Stimulated activated naive CD8-positive, alpha-beta T cell treated with anti-CD3 and anti-CD28 coated beads, Interleukin-15, Interleukin-2, amounts not matched to agents 100 ng/mL and 50 ng/mL, for 24 hours (primary cell): ENCODE measurements around the gene SELENON.

Source experiments
- H3K27ac Mint-ChIP-seq: one replicate; pipeline ENCODE4 v1.8.0; 2021; ENCODE audit warnings: mild to moderate bottlenecking, mixed read lengths
- H3K27me3 Mint-ChIP-seq: one replicate; pipeline ENCODE4 v1.8.0; 2021; ENCODE audit warnings: mixed read lengths
- H3K36me3 Mint-ChIP-seq: one replicate; pipeline ENCODE4 v1.8.0; 2021; ENCODE audit warnings: low read depth, mixed read lengths
- H3K4me1 Mint-ChIP-seq: one replicate; pipeline ENCODE4 v1.8.0; 2021; ENCODE audit warnings: low read depth, mixed read lengths
- H3K4me3 Mint-ChIP-seq: one replicate; pipeline ENCODE4 v1.8.0; 2021; ENCODE audit warnings: mild to moderate bottlenecking, mixed read lengths
- H3K9me3 Mint-ChIP-seq: one replicate; pipeline ENCODE4 v1.8.0; 2021; ENCODE audit warnings: mixed read lengths

Gene SELENON

DNA sequence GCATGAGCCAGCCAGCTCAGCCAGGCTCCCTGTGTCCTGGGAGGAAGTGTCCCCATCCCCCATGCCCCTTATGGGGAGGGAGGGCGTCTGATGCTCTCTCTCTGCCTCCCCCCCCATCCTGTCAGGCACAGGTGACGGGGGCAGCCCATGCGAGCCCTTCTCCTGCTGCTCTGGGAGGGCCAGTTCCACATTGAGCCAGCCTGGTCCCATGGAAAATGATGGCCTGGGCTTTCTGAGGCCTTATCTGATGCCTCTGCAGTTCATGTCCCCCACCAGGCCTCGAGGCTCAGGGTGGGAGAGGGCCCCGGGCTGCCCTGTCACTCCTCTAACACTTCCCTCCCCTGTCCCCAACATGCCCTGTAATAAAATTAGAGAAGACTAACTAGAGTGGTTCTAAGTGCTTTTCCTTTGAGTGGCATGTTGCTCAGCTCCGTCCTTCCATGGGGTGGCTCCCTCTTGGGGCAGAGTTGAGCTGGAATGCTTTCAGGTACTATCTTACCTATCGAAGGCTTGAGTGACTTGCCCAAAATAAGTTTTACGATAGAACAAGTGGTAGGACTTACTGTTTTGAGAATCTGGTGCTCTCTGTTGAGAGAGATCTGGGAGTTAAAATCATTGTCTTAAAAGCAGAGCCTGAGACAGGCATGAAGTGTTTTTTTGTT, 18.0 kb downstream of the SELENON start:
- peaks cover 3% of the 10 kb centered on the region for H3K36me3 Mint-ChIP-seq
- peak overlapping the region; percentile 2 for H3K27ac Mint-ChIP-seq
- no peaks in the 10 kb centered on the region for H3K27me3 Mint-ChIP-seq
- H3K4me3 Mint-ChIP-seq, result peak overlapping the region; percentile 49
- H3K9me3 Mint-ChIP-seq, result no peaks in the 10 kb centered on the region
- H3K4me1 Mint-ChIP-seq, result peaks cover 30% of the 10 kb centered on the region

DNA sequence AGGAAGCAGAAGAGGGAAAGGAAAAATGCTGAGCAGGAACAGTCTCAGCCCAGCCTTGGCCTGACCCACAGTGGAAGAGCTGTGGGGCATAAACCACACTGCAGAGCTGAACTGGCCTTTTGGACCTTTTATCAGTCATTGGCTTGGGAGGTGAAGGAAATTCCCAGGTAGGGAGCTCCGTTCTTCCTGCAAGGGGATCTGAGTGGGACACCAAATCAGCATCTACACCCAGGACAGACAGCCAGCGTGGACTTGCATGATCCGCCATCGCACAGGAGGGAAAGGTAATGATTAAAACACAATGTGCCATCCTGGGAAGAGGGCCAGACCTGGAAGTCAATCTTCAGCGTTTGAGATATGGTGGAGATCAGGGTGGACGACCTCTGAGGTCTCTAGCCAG, 18.6 kb downstream of the SELENON start:
- Mint-ChIP-seq H3K9me3 (no peaks in the 10 kb centered on the region), H3K4me1 (peaks cover 30% of the 10 kb centered on the region), H3K4me3 (peak overlapping the region; percentile 87), H3K27me3 (no peaks in the 10 kb centered on the region), H3K36me3 (peaks cover 3% of the 10 kb centered on the region), H3K27ac (peak overlapping the region; percentile 92)

DNA sequence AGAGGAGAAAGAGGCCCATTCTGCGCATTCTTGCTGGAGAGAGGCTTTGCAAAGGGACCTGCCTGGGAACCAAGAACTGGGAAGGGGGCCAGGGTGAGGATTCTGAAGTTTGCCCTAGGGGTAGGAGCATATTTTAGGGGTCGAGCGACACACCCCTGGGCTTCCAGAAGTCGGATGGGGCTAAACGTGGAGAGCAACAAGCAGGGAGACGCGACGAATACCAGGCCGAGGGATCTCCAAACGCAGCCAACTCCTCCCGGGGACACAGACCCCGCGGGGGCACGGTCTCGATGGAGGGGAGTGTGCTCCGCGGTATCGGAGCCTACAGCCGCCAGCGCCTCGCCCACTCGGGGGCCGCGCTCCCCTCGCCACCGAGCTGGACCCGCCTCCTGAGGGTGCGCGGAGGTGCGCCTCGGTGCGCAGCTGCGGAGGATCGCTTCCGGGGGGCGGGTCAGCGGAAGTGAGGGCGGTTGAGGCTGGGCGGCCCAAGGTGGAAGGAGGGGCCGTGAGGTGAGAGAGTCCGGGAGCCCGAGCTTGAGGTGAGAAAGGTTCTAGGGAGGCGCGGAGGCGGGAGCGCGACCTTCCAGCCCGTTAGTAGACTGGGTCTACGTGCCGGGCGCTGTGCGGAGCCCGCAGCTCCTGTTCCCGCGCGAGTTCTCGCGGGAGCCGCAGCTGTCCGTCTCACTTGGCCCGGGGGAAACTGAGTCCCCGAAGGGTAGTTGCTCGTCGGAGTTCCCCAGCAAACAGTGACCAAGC, 19.7 kb downstream of the SELENON start, which contains the start of gene MTFR1L:
MTFR1L (plus strand) TSS at position 464 of the 756 bp plus-strand sequence. CDS start 3,151 bp downstream, outside the sequence.
- H3K9me3 Mint-ChIP-seq, result no peaks in the 10 kb centered on the region

DNA sequence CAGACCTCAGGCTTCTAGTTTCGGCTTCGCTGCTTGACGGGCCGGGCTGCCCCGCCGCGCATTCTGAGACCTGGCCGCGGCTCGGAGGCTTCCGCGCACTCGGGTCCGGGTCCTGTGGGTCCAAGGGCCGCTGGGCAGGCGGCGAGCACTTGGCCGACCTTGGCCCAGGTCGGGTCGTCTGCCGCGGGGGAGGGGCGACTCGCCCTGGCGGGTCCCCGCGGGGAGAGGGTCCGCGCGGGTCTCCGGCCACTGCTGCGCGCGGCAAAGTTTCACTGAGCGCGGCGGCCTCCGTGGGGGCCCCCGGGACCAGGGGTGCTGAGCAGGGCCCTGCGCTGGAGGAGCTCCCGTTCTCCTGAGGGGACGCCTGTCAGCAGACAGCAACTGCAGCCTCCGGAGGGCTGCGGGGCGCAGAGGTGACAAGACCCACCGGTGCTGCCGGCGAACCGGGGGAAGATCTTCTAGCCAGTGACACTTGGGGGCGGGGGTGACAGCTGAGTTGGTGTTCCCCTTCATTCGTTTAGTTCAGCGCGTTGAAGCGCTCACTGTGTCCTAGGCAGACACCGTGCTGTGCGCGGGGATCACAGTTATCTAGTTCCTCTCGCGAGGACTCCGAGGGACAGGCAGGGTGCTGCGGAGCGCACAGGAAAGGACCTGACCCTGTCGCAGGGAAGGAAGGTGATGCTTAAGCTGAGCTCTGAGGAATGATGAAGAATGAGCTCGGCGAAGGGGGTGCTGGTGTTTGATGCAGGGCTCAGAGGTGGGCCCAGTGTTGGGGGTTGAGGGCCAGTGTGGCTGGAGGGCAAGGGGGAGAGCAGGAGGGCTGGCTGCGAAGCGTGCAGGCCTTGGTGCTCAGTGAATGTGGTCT, 20.5 kb downstream of the SELENON start:
- no peaks in the 10 kb centered on the region for H3K27me3 Mint-ChIP-seq
- H3K27ac Mint-ChIP-seq, result peak overlapping the region; percentile 91
- peaks cover 30% of the 10 kb centered on the region for H3K4me1 Mint-ChIP-seq
- H3K9me3 Mint-ChIP-seq, result no peaks in the 10 kb centered on the region
- H3K36me3 Mint-ChIP-seq, result peaks cover 3% of the 10 kb centered on the region
- peak overlapping the region; percentile 87 for H3K4me3 Mint-ChIP-seq

More for the DNA sequence above, 19.7 kb downstream of the SELENON start, which contains the start of gene MTFR1L:
- peak within 1 kb of the TSS; percentile 92 for H3K27ac Mint-ChIP-seq
- H3K4me1 Mint-ChIP-seq, result peaks cover 30% of the 10 kb centered on the region
- no peaks in the 10 kb centered on the region for H3K27me3 Mint-ChIP-seq
- H3K4me3 Mint-ChIP-seq, result peak within 1 kb of the TSS; percentile 87
- peaks cover 3% of the 10 kb centered on the region for H3K36me3 Mint-ChIP-seq

DNA sequence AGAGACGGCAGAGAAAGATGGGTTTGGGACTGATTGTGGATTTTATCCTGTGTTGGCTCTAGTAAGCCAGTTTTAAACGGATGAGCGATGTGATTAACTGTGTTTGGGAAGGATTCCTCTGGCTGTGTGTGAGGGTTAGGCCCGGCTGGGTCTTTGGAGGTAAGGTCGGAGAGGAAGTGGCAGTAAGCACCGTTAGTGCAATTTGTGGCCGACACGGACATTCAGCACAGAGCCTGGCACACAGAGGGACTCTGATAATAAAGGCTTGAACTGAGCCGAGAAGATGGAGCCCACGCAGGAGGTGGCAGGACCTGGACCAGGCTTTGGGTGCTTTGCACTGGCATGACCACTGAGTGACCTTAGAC, 21.1 kb downstream of the SELENON start:
- H3K27ac Mint-ChIP-seq, result peak overlapping the region; percentile 91
- H3K4me3 Mint-ChIP-seq, result peak overlapping the region; percentile 87
- peaks cover 30% of the 10 kb centered on the region for H3K4me1 Mint-ChIP-seq
- no peaks in the 10 kb centered on the region for H3K9me3 Mint-ChIP-seq
- H3K36me3 Mint-ChIP-seq, result peaks cover 8% of the 10 kb centered on the region
- no peaks in the 10 kb centered on the region for H3K27me3 Mint-ChIP-seq

DNA sequence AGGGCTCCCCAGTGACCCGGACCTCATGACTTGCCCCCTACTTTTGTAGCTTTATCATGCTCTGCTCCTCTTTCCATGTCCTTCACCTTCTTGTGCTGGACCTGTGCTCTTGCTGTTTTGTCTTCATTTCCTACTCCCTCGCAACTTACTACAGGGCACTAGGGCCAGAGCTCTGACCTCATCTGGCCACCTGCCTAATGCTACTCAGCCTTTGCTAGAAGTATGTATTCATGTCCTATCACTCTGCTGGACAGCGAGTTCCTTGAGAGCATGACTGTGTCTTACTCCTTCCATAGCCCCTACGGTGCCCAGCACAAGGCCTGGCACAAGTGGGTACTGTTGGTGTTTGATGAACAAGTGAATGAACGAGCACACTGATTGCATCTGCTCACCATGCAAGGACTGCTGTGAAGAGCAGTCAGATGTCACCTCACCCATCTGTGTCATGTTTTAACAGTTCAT, 21.7 kb downstream of the SELENON start:
- H3K36me3 Mint-ChIP-seq, result peaks cover 10% of the 10 kb centered on the region
- peaks cover 30% of the 10 kb centered on the region for H3K4me1 Mint-ChIP-seq
- H3K27me3 Mint-ChIP-seq, result no peaks in the 10 kb centered on the region
- no peaks in the 10 kb centered on the region for H3K9me3 Mint-ChIP-seq
- H3K27ac Mint-ChIP-seq, result peak overlapping the region; percentile 73
- peak overlapping the region; percentile 87 for H3K4me3 Mint-ChIP-seq

DNA sequence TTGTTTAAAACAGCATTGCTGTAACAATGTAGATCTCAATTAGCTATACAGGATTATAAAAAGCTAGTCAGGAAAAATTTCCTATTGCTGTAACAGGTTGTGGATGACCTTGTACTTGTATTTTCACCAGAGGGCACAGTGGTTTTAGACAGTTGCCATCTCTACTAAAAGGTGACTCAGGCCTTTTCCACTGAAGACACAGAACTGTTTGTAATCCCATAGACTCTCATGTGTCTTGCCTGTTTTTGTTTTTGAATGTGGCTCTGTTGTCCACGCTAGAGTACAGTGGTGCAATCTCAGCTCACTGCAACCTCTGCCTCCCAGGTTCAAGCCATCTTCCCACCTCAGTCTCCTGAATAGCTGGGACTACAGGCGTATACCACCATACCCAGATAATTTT, 25.6 kb downstream of the SELENON start:
- Mint-ChIP-seq H3K36me3 (peaks cover 41% of the 10 kb centered on the region), H3K4me1 (peaks cover 17% of the 10 kb centered on the region), H3K27me3 (no peaks in the 10 kb centered on the region), H3K27ac (no peak overlapping the region), H3K4me3 (no peak overlapping the region), H3K9me3 (no peaks in the 10 kb centered on the region)

DNA sequence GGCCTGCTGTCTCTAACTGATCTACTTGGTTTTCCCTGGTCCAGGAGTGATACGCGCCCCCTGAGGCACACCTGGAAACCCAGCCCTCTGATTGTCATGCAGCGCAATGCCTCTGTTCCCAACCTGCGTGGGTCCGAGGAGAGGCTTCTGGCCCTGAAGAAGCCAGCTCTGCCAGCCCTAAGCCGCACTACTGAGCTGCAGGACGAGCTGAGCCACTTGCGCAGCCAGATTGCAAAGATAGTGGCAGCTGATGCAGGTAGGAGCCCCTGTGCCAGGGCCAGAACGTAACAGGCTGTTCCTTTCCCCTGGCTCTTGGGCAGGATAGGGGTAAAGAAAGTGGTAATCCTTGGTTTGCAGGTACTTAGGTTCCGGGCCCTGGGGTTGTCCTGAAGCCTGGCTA, 26.6 kb downstream of the SELENON start:
- Mint-ChIP-seq H3K4me3 (no peak overlapping the region), H3K27me3 (no peaks in the 10 kb centered on the region), H3K36me3 (peaks cover 50% of the 10 kb centered on the region)

DNA sequence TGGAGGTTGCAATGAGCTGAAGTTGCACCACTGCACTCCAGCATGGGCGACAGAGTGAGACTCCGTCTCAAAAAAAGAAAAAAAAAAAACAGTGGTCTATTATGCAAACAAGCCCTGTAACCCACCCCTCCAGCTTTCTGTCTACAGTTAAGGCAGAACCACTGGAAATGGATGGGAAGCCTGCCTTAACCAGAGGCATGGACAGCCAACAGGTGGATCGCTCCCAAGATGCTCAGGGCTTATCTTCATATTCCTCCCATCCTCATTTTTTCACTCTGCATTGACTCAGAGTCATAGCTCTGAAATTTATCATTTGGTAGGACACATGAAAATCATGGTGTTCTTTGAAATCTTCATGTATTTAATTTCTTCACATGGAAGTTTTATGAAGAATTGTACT, 28.5 kb downstream of the SELENON start:
- H3K4me3 Mint-ChIP-seq, result no peak overlapping the region
- no peak overlapping the region for H3K27ac Mint-ChIP-seq

More for the DNA sequence above, 26.6 kb downstream of the SELENON start:
- H3K27ac Mint-ChIP-seq, result no peak overlapping the region
- H3K4me1 Mint-ChIP-seq, result peaks cover 8% of the 10 kb centered on the region
- H3K9me3 Mint-ChIP-seq, result no peaks in the 10 kb centered on the region

DNA sequence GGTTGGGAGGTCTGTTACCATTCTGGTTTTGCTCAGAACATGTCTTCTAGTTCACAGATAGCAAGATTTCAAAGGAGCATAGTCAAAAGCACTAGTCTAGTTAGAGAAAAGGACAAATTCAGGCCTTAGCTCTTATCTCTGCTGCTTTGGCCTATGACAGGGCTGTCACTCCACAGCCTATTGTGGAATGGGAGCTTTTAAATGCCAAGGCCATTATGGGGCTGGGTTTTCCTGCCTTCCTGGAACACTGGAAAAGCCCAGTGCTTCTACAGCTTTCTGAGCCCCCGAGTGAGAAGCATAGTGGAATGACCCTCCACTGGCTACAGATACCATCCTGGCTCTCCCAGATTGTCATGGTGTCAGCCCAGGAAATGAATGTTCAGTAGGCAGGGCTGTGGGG, 29.1 kb downstream of the SELENON start:
- H3K9me3 Mint-ChIP-seq, result no peaks in the 10 kb centered on the region
- peaks cover 57% of the 10 kb centered on the region for H3K36me3 Mint-ChIP-seq
- H3K27me3 Mint-ChIP-seq, result no peaks in the 10 kb centered on the region
- H3K27ac Mint-ChIP-seq, result no peak overlapping the region
- no peak overlapping the region for H3K4me3 Mint-ChIP-seq
- H3K4me1 Mint-ChIP-seq, result no peaks in the 10 kb centered on the region

More for the DNA sequence above, 28.5 kb downstream of the SELENON start:
- no peaks in the 10 kb centered on the region for H3K9me3 Mint-ChIP-seq
- no peaks in the 10 kb centered on the region for H3K27me3 Mint-ChIP-seq
- peaks cover 53% of the 10 kb centered on the region for H3K36me3 Mint-ChIP-seq
- H3K4me1 Mint-ChIP-seq, result no peaks in the 10 kb centered on the region

DNA sequence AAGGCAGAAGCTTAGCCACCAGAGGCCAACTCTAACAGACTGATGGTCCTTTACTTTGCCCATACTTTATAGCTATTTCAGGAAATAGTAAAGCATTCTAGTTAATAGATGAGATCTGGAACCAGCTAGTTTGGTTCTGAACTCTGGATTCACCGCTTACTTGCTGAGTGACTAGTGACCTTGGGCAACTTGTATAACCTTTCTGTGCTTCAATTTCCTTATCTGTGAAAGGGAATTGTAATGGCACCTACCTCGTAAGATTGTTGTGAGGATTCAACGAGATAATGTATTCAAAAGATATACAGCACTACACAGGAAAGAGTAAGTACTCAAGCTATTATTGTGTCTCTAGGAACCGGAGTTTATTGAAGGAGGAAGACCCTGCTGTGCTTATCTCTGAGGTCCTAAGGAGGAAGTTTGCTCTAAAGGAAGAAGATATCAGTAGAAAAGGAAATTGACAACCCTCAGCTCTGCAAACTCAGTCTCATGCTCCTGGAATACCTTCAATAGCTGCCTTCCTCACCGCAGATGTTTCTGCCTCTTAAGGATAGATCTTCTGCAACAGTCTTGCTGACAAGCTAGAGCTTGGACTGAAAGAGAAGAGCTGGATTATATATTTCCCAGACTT, 31.7 kb downstream of the SELENON start:
- Mint-ChIP-seq H3K4me3 (no peak overlapping the region), H3K27ac (no peak overlapping the region), H3K4me1 (no peaks in the 10 kb centered on the region), H3K36me3 (peaks cover 69% of the 10 kb centered on the region), H3K9me3 (no peaks in the 10 kb centered on the region), H3K27me3 (no peaks in the 10 kb centered on the region)

DNA sequence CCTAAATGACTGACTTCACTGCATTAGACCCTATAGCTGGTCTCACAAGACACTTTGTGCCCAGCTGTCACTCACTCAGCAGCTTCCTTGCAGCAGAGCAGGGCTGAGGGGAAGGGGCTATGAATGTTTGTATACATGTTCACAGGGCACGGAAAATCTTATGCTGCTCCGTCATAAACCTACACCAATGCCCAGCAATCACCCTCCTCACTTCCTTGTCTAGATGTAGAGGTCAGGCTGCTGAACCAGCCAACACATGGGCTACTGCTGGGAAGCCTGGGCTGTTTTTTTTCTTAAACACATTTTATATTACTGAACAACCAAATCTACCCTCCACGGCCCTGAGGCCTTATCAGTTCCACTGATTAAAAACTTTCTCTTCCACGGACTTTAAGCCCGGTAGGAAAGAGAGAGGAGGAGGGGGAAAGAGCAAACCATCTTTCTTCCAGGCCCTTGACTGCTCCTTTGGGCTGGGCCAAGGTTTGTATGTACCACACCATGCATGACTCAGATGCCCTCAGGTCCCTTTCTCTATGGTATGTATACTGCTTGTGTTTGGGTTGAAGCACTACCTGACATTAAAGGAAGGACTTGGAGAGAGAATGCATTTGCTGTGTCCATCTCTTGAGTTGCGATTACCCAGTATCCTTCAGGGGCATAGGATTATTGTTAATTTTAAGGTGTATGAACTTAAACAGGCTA, 32.5 kb downstream of the SELENON start:
- no peaks in the 10 kb centered on the region for H3K27me3 Mint-ChIP-seq
- no peak overlapping the region for H3K27ac Mint-ChIP-seq
- H3K36me3 Mint-ChIP-seq, result peaks cover 72% of the 10 kb centered on the region
- no peak overlapping the region for H3K4me3 Mint-ChIP-seq
- no peaks in the 10 kb centered on the region for H3K9me3 Mint-ChIP-seq
- H3K4me1 Mint-ChIP-seq, result no peaks in the 10 kb centered on the region

DNA sequence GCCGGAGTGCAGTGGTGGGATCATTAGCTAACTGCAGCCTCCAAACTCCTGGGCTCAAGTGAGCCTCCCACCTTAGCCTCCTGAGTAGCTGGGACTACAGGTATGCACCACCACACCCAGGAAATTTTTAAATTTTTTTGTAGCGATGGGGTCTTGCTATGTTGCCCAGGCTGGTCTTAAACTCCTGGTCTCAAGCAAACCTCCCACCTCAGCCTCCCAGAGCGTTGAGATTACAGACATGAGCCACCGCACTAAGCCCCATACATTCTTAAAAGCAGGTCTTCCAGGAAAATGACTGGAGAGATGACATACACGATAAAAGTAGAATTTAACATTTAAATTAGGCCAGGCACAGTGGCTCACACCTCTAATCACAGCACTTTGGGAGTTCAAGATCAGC, 33.2 kb downstream of the SELENON start:
- no peaks in the 10 kb centered on the region for H3K27me3 Mint-ChIP-seq
- H3K9me3 Mint-ChIP-seq, result no peaks in the 10 kb centered on the region
- no peak overlapping the region for H3K27ac Mint-ChIP-seq
- H3K4me3 Mint-ChIP-seq, result no peak overlapping the region
- H3K4me1 Mint-ChIP-seq, result no peaks in the 10 kb centered on the region
- peaks cover 66% of the 10 kb centered on the region for H3K36me3 Mint-ChIP-seq

DNA sequence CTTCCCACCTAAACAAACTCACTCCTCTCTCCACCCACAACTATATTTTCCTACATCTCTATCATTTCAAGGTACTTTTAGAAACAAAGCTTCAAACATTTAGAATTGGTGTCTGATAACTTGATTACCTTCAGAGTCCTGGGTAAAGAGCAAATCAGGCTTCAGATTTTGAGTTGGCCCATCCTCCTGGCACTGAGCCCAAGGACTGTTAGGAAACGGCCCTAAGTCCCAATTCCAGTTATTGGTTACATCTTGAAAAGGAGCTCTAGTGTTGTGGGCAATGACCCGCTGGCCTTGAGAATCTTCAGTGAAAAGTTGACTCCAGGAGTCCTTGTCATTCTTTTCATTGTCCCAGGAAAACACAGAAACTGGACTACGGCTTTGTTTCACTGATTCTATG, 34.9 kb downstream of the SELENON start:
- Mint-ChIP-seq H3K4me3 (no peak overlapping the region), H3K27me3 (no peaks in the 10 kb centered on the region), H3K9me3 (peaks cover 1% of the 10 kb centered on the region), H3K4me1 (no peaks in the 10 kb centered on the region), H3K27ac (no peak overlapping the region), H3K36me3 (peaks cover 51% of the 10 kb centered on the region)
